Measurements from ENCODE around the gene HOXA3.

HOXA3 gene

GRCh38 chr7:27112955-27113949, 39.1 kb downstream of the HOXA3 start:
- DNase-seq = no peak

- no peak for DNase-seq
These were observed 40.0 kb downstream of the HOXA3 start for GRCh38 chr7:27112361-27112760.

GRCh38 chr7:27111751-27112277, 40.6 kb downstream of the HOXA3 start:
- no peak for DNase-seq

- DNase-seq = no peak
These were observed 41.2 kb downstream of the HOXA3 start for GRCh38 chr7:27111042-27111750.

- DNase-seq = no peak
These were observed 42.0 kb downstream of the HOXA3 start for GRCh38 chr7:27110186-27111031.

- DNase-seq = no peak
These were observed 42.8 kb downstream of the HOXA3 start for GRCh38 chr7:27109466-27110185.

GRCh38 chr7:27108390-27109127, 43.8 kb downstream of the HOXA3 start:
- DNase-seq = no peak

- DNase-seq = no peak
These were observed 44.7 kb downstream of the HOXA3 start for GRCh38 chr7:27107391-27108381.

GRCh38 chr7:27106901-27107240, 45.5 kb downstream of the HOXA3 start:
- no peak for DNase-seq

- no peak for DNase-seq
These were observed 46.0 kb downstream of the HOXA3 start for GRCh38 chr7:27106181-27106900.

GRCh38 chr7:27105301-27106031, 46.9 kb downstream of the HOXA3 start:
- DNase-seq = no peak

GRCh38 chr7:27104341-27105058, 47.9 kb downstream of the HOXA3 start:
- no peak for DNase-seq

GRCh38 chr7:27103489-27104226, 48.7 kb downstream of the HOXA3 start:
- DNase-seq = no peak

- no peak for DNase-seq
These were observed 49.6 kb downstream of the HOXA3 start, which contains the start of gene HOXA2 for GRCh38 chr7:27102581-27103442. Gene HOXA2, minus strand, starts transcription at chr7:27102683. Its CDS starts 183 bp downstream, at chr7:27102500.

GRCh38 chr7:27101957-27102580, 50.3 kb downstream of the HOXA3 start:
- DNase-seq = no peak
